Natural killer cell (primary cell): ENCODE data around the gene APOE. TPM values are rescaled to one million over a fixed set of nuclear protein-coding genes. Genes with fewer than 3 reads are reported as not detected.
"Not testable (repeated sequence)": the region's sequence is repeated elsewhere in the genome, so short reads cannot be mapped to it uniquely, and the experiment has no call there.

ENCODE experiments used
- ATAC-seq, 3 donors: fragments of 150-1000 bp in 2 of 3; fragments of 200-7000 bp in 1 of 3; cut with Tn5 transposase; 1 replicate in 1 of 3; 2 replicates in 2 of 3; pipeline ENCODE4 v1.10.0; 2021; ENCODE audit warnings: mild to moderate bottlenecking in 2 of 3, moderate library complexity in 2 of 3
- DNase-seq, 2 donors: peaks; one replicate each; pipeline versions ENCODE4 v3.0.0 to v3.0.0-alpha.2; 2013 to 2021; ENCODE audit warnings: mixed read lengths in 1 of 2
- H3K27ac ChIP-seq: one replicate; pipeline ENCODE4 v1.5.1; 2013; ENCODE audit warnings: mild to moderate bottlenecking, low read length
- H3K27me3 ChIP-seq: one replicate; pipeline ENCODE4 v1.6.1; 2013; ENCODE audit warnings: low read length; ENCODE audit not compliant: control insufficient read depth, insufficient read depth
- H3K36me3 ChIP-seq: one replicate; pipeline ENCODE4 v1.6.1; 2013; ENCODE audit warnings: low read length; ENCODE audit not compliant: control insufficient read depth, insufficient read depth
- H3K4me1 ChIP-seq: one replicate; pipeline ENCODE4 v1.6.1; 2013; ENCODE audit warnings: low read length; ENCODE audit not compliant: control insufficient read depth, insufficient read depth
- H3K4me3 ChIP-seq: one replicate; pipeline ENCODE4 v1.5.1; 2013; ENCODE audit warnings: low read length
- H3K9me3 ChIP-seq: one replicate; pipeline ENCODE4 v1.6.1; 2013; ENCODE audit warnings: low read length; ENCODE audit not compliant: control insufficient read depth, insufficient read depth
- H3K27ac Mint-ChIP-seq, 2 donors: one replicate each; pipeline ENCODE4 v1.8.0; 2022; ENCODE audit warnings: mild to moderate bottlenecking in 2 of 2, mixed read lengths in 2 of 2, moderate library complexity in 1 of 2
- H3K27me3 Mint-ChIP-seq, 2 donors: one replicate each; pipeline ENCODE4 v1.8.0; 2022; ENCODE audit warnings: low read depth in 2 of 2, mixed read lengths in 2 of 2
- H3K36me3 Mint-ChIP-seq: one replicate; pipeline ENCODE4 v1.8.0; 2022; ENCODE audit warnings: mixed read lengths
- H3K4me1 Mint-ChIP-seq, 2 donors: one replicate each; pipeline ENCODE4 v1.8.0; 2022; ENCODE audit warnings: mixed read lengths in 2 of 2
- H3K4me3 Mint-ChIP-seq: one replicate; pipeline ENCODE4 v1.8.0; 2022; ENCODE audit warnings: mild to moderate bottlenecking, moderate library complexity, mixed read lengths
- H3K9me3 Mint-ChIP-seq, 2 donors: one replicate each; pipeline ENCODE4 v1.8.0; 2022; ENCODE audit warnings: mixed read lengths in 2 of 2
- WGBS: methylation state at CpG from one replicate; pipeline ENCODE4 v1.1.7; 2013; ENCODE audit warnings: missing lambda C conversion rate; ENCODE audit not compliant: insufficient coverage; 5-methylcytosine and 5-hydroxymethylcytosine counted together
- intact Hi-C: fragments of 100-400 bp; cut with micrococcal nuclease; formaldehyde crosslinking; loops from one replicate; pipeline ENCODE4 v1.14.2; 2022
- total RNA-seq, 4 donors: library from RNA; stranded (reverse); fragments of 120-200 nt in 1 of 4; gene quantifications; one replicate each; pipeline versions ENCODE4 v1.2.3 to v1.2.4, GENCODE V29; 2013 to 2022
- TF ChIP-seq, protein P1 (sequence below): fragments of 200-600 bp; IDR thresholded peaks from one replicate; pipeline ENCODE4 v1.8.0; 2022; ENCODE audit warnings: antibody characterized with exemption

The APOE gene
- total RNA-seq, result 1 to 10 TPM in 2 of 3 donors, under 1 TPM in 1; 0.45 to 2.7 (median 1.3) TPM
- 0.61 TPM for total RNA-seq (2013)

- 3% methylated on average over 17 of the region's 20 CpGs for WGBS
- no peak within 1 kb of the TSS for H3K4me3 ChIP-seq
- no peak within 1 kb of the TSS for H3K4me3 Mint-ChIP-seq
- H3K36me3 Mint-ChIP-seq, result no peaks in the 10 kb centered on the region
- intact Hi-C loops, result no loop called here
- H3K9me3 ChIP-seq, result no peaks in the 10 kb centered on the region
- H3K27ac Mint-ChIP-seq, result no peak within 1 kb of the TSS
- DNase-seq, result no peak
- no peak for ATAC-seq
- H3K27ac ChIP-seq, result no peak within 1 kb of the TSS
- no peaks in the 10 kb centered on the region for H3K9me3 Mint-ChIP-seq
- peaks cover 20 to 22% of the 10 kb centered on the region in 2 donors for H3K27me3 Mint-ChIP-seq
- H3K36me3 ChIP-seq, result peaks cover 16% of the 10 kb centered on the region
- H3K4me1 ChIP-seq, result peaks cover 4% of the 10 kb centered on the region
- TF ChIP-seq, protein P1, sequence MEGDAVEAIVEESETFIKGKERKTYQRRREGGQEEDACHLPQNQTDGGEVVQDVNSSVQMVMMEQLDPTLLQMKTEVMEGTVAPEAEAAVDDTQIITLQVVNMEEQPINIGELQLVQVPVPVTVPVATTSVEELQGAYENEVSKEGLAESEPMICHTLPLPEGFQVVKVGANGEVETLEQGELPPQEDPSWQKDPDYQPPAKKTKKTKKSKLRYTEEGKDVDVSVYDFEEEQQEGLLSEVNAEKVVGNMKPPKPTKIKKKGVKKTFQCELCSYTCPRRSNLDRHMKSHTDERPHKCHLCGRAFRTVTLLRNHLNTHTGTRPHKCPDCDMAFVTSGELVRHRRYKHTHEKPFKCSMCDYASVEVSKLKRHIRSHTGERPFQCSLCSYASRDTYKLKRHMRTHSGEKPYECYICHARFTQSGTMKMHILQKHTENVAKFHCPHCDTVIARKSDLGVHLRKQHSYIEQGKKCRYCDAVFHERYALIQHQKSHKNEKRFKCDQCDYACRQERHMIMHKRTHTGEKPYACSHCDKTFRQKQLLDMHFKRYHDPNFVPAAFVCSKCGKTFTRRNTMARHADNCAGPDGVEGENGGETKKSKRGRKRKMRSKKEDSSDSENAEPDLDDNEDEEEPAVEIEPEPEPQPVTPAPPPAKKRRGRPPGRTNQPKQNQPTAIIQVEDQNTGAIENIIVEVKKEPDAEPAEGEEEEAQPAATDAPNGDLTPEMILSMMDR, result no peak
- peaks cover 12% of the 10 kb centered on the region for H3K27me3 ChIP-seq
- peaks cover 6 to 8% of the 10 kb centered on the region in 2 donors for H3K4me1 Mint-ChIP-seq
Observed at GRCh38 chr19:44905437-44906160, at the start of gene APOE. Gene APOE, plus strand, starts transcription at chr19:44905796. Its CDS starts 829 bp downstream, at chr19:44906625.

DNA sequence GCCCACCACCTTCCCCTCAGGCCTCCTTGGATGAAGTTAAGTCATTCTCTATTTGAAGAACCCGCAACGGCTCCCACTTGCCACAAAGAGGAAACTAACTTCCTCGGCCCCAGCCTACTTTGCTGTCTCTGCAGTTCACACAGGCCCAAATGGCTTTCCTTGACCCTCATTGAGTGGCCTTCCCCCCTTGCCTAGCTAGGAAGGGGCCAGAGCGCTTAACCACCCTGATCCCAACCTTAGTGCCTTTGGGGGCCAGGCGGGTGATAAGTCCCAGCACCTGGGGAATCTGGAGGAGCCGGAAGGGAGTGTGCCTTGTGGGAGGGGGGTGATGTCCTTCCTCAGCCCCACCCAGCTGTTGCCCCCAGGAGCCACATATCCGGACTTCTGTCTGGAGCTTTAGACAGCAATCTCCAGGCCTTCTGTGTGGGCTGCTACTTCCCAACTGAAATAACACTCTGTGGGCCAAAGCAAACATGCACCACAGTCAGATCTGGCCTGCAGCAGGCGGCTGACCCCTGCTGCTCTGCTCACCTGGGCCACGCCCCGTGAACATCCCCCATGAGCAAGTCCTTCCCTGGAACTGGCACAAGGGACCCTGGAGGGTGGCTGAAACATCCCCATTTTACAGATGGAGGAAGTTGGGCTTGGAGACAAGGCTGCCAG is 49.0 kb upstream of the APOE start:
- no peak overlapping the region for H3K4me3 Mint-ChIP-seq
- DNase-seq (no peak), ATAC-seq (no peak)
- WGBS, result 26% methylated on average over 10 of the region's 10 CpGs
- H3K27ac Mint-ChIP-seq, result no peak overlapping the region
- Histone ChIP-seq H3K4me3 (no peak overlapping the region), H3K36me3 (no peaks in the 10 kb centered on the region), H3K4me1 (peaks cover 10% of the 10 kb centered on the region), H3K27me3 (no peaks in the 10 kb centered on the region), H3K27ac (no peak overlapping the region), H3K9me3 (no peaks in the 10 kb centered on the region)
- H3K27me3 Mint-ChIP-seq, result peaks cover 0 to 2% of the 10 kb centered on the region in 2 donors
- H3K36me3 Mint-ChIP-seq, result no peaks in the 10 kb centered on the region
- intact Hi-C loops, result no loop called here
- H3K9me3 Mint-ChIP-seq, result no peaks in the 10 kb centered on the region
- H3K4me1 Mint-ChIP-seq, result peaks cover 0 to 5% of the 10 kb centered on the region in 2 donors
- TF ChIP-seq, protein P1, result no peak

DNA sequence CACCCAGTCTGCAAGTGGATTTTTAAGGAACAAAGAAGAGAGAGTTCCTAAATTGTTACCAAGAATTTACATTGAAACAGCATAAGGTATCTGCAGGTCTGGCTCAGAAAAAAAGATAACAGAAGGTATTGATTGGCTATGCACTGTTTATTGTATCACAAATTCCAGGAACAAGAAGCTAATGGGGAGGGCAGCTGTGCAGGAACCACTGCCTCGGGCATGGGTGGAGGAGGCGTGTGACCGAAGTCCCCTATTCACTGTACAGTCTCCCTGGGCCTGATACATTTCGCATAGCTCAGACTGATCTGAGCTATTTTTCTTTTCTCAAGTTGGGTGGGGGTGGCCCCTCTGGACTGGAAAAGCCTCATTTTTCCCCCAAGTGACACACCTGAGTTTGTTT is 47.8 kb upstream of the APOE start:
- Histone ChIP-seq H3K4me1 (peaks cover 10% of the 10 kb centered on the region), H3K4me3 (no peak overlapping the region), H3K36me3 (no peaks in the 10 kb centered on the region), H3K27ac (no peak overlapping the region), H3K27me3 (no peaks in the 10 kb centered on the region), H3K9me3 (no peaks in the 10 kb centered on the region)
- DNase-seq, result no peak
- TF ChIP-seq, protein P1, result no peak
- H3K36me3 Mint-ChIP-seq, result no peaks in the 10 kb centered on the region
- H3K27ac Mint-ChIP-seq, result no peak overlapping the region
- peaks cover 0 to 5% of the 10 kb centered on the region in 2 donors for H3K4me1 Mint-ChIP-seq
- 80% methylated on average over 4 of the region's 4 CpGs for WGBS
- H3K4me3 Mint-ChIP-seq, result no peak overlapping the region
- peaks cover 0 to 2% of the 10 kb centered on the region in 2 donors for H3K27me3 Mint-ChIP-seq
- H3K9me3 Mint-ChIP-seq, result no peaks in the 10 kb centered on the region
- no peak for ATAC-seq
- intact Hi-C loops, result no loop called here

DNA sequence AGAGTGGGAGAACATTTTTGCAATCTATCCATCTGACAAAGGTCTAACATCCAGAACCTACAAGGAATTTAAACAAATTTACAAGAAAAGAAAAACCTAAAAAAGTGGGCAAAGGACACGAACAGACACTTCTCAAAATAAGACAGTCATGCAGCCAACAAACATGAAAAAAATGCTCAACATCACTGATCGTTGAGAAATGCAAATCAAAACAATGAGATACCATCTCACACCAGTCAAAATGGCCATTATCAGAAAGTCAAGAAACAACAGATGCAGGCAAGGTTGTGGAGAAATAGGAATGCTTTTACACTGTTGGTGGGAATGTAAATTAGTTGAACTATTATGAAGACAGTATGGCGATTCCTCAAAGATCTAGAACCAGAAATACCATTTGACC is 44.0 kb upstream of the APOE start:
- H3K4me1 ChIP-seq, H3K27me3 ChIP-seq, H3K27me3 Mint-ChIP-seq, H3K36me3 ChIP-seq, intact Hi-C loops, H3K9me3 Mint-ChIP-seq, H3K4me3 ChIP-seq, H3K4me3 Mint-ChIP-seq, H3K9me3 ChIP-seq, H3K36me3 Mint-ChIP-seq, H3K4me1 Mint-ChIP-seq, ATAC-seq, DNase-seq, H3K27ac Mint-ChIP-seq, H3K27ac ChIP-seq: not testable (repeated sequence)
- whole genome bisulfite sequencing, result 75% methylated on average over 2 of the region's 3 CpGs
